Measurements from ENCODE around the gene UBE2D3. TPM values are rescaled to one million over a fixed set of nuclear protein-coding genes. Genes with fewer than 3 reads are reported as not detected.

The UBE2D3 gene
- total and polyA plus RNA-seq, 8 donors: 241 to 313 (median 272) TPM

DNA sequence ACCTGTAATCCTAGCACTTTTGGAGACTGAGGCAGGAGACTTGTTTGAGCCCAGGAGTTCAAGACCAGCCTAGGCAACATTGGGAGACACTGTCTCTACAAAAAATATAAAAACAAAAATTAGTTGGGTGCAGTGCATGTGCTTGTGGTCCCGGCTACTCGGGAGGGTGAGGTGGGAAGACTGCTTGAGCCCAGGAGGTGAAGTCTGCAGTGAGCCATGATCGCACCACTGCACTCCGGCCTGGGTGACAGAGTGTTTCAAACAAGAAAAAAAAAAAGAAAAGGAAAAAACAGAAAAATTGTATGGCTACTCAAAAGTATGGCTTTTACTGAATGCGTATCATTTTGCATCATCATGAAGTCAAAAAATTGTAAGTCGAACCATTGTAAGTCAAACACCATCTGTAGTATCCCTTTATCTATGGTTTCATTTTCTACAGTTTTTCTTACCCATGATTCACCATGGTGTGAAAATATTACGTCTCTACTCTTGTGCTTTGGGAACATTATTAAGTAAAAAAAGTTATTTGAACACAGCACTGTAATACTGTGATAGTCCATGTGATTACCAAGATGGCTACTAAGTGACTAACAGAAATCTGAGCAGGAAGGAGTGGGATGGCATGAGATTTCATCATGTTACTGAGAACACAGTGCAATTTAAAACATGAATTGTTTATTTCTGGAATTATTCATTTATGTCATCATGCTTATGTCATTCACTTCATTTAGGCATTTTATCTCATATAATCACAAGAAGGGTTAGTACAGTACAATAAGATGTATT, 40.1 kb downstream of the UBE2D3 start:
- Histone ChIP-seq H3K27me3 (no peaks in the 10 kb centered on the region), H3K4me1 (no peaks in the 10 kb centered on the region), H3K36me3 (no peaks in the 10 kb centered on the region), H3K9me3 (no peaks in the 10 kb centered on the region), H3K27ac (no peak overlapping the region), H3K4me3 (no peak overlapping the region)
- TF ChIP-seq, protein P1, sequence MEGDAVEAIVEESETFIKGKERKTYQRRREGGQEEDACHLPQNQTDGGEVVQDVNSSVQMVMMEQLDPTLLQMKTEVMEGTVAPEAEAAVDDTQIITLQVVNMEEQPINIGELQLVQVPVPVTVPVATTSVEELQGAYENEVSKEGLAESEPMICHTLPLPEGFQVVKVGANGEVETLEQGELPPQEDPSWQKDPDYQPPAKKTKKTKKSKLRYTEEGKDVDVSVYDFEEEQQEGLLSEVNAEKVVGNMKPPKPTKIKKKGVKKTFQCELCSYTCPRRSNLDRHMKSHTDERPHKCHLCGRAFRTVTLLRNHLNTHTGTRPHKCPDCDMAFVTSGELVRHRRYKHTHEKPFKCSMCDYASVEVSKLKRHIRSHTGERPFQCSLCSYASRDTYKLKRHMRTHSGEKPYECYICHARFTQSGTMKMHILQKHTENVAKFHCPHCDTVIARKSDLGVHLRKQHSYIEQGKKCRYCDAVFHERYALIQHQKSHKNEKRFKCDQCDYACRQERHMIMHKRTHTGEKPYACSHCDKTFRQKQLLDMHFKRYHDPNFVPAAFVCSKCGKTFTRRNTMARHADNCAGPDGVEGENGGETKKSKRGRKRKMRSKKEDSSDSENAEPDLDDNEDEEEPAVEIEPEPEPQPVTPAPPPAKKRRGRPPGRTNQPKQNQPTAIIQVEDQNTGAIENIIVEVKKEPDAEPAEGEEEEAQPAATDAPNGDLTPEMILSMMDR (IDR thresholded peaks at IDR 0.05): no peak
- ATAC-seq (no peak), DNase-seq (no peak)
- intact Hi-C loops (cut with DNase I): no loop called here

DNA sequence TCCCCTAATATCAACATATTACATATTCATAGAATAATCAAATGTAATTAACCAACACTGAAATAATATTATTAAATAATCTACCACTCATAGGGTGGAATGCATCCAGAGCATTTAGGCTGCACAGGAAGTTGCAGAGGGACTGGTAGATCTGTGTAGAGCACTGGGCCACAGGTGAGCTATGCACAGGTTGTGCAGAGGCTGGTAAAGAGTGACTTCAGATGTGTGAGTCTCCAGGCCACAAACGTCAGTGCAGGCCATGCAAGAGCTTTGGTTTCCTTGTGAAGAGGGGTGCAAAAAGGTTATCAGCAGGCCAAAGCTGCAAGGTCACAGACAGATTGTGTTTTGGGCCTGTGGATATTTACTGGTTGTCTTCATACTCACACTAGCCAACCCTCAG, 41.1 kb downstream of the UBE2D3 start:
- Histone ChIP-seq H3K4me1 (no peaks in the 10 kb centered on the region), H3K9me3 (no peaks in the 10 kb centered on the region), H3K27ac (no peak overlapping the region), H3K36me3 (no peaks in the 10 kb centered on the region), H3K4me3 (no peak overlapping the region), H3K27me3 (no peaks in the 10 kb centered on the region)
- intact Hi-C loops (cut with DNase I): no loop called here
- no peak for DNase-seq
- ATAC-seq: no peak
- TF ChIP-seq, protein P1 (IDR thresholded peaks at IDR 0.05): no peak

DNA sequence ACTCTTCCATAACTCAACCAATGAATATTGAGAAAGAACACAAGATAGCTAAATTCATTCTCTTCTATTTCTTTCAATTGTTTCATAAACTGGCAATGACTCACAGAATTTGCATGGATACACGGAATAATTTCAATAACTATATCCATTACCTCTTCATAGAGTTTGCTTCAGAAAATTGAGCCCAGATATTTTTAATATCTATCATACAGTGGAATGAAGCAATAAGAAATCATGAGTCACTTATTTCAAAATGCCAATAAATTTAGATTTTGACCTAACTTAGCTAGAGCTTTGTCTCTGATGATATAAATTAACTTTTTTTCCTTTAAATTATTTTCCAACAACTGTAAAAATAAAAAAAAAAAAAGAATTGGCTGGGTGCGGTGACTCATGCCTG, 44.3 kb downstream of the UBE2D3 start:
- TF ChIP-seq, protein P1 (IDR thresholded peaks at IDR 0.05): no peak
- Histone ChIP-seq H3K27me3 (no peaks in the 10 kb centered on the region), H3K27ac (no peak overlapping the region), H3K4me1 (peaks cover 0 to 7% of the 10 kb centered on the region in 2 donors), H3K36me3 (no peaks in the 10 kb centered on the region), H3K4me3 (no peak overlapping the region), H3K9me3 (no peaks in the 10 kb centered on the region)
- intact Hi-C loops (cut with DNase I): no loop called here
- ATAC-seq (no peak), DNase-seq (no peak)

DNA sequence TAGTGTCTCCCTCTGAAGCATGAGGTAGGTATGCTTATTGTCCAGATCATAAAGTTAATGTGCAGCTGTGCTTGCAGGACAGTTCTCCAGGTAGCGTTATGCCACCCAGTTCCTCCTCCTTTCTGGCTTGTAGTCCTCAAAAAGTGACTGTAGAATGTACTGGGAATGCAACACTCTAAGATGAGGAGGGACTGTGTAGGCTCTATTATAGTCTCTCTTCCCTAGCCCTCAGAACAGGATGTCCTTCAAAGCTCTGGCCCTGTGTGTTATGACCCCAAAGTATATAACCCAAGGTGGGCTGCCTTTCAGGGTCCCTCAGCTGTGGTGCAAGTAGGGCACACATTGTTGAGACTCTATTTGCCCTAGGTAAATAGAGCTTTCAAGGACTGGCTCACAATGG, 45.8 kb downstream of the UBE2D3 start:
- ATAC-seq (no peak), DNase-seq (no peak)
- Histone ChIP-seq H3K9me3 (no peaks in the 10 kb centered on the region), H3K4me1 (peaks cover 0 to 7% of the 10 kb centered on the region in 2 donors), H3K27ac (no peak overlapping the region), H3K36me3 (no peaks in the 10 kb centered on the region), H3K27me3 (no peaks in the 10 kb centered on the region), H3K4me3 (no peak overlapping the region)
- intact Hi-C loops (cut with DNase I): no loop called here
- TF ChIP-seq, protein P1 (IDR thresholded peaks at IDR 0.05): no peak

DNA sequence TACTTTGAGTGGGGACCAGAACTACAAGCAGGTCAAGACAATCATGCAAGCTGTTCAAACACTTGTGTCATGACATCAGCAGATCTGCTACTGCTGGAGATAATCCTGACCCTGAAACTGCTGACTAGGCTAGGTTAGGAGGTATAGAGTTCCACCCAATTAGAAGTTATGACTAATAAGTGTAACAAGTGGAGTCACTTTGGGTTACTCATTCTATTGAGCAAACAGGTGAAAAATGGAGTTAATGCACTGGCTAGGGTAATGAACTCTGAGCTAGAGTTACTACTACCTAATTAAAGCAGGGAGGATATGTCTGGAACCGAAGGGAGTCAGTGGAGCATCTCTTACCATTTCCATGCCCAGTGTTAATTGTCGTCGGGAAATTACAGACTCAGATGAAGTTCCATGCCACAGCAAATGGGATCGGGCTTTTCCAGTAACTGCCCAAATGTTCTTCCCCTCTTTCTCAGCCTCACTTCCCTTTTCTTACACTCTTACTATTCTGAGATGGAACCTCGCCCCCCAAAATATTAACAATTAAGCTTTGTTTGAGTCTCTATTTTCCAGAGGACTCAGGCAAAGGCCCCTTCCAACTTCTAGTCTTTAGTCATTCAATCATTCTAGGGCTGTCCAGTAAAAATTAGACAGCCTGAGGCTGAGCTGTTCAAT, 46.7 kb downstream of the UBE2D3 start:
- intact Hi-C loops (cut with DNase I): no loop called here
- Histone ChIP-seq H3K4me3 (no peak overlapping the region), H3K27ac (no peak overlapping the region), H3K4me1 (peaks cover 0 to 7% of the 10 kb centered on the region in 2 donors), H3K9me3 (no peaks in the 10 kb centered on the region), H3K36me3 (no peaks in the 10 kb centered on the region), H3K27me3 (no peaks in the 10 kb centered on the region)
- no peak for DNase-seq
- peak; percentile 88 for ATAC-seq
- TF ChIP-seq, protein P1 (IDR thresholded peaks at IDR 0.05): no peak
